ENCODE measurements around the gene ENG.
A peak's percentile ranks its signal among the peaks of the same experiment; 100 is the strongest.

The ENG gene

DNA sequence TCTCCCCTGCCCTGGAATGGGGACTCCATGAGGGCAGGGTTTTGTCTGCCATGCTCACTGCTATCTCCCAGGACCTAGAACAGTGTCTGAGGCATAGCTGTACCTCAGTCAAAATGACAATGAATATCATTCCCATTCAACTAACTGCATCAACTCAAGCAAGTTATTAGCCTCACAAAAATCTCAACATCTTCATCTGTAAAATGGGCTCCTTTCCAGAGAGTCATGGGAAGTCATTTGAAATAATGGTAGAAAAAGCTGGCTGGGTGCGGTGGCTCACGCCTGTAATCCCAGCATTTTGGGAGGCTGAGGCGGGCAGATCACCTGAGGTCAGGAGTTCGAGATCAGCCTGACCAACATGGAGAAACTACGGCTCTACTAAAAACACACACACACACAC is 85.4 kb downstream of the ENG start:
- H3K4me3 ChIP-seq (ENCODE audit: low read depth, low read length) = no peak overlapping the region
- TF ChIP-seq, protein P1, sequence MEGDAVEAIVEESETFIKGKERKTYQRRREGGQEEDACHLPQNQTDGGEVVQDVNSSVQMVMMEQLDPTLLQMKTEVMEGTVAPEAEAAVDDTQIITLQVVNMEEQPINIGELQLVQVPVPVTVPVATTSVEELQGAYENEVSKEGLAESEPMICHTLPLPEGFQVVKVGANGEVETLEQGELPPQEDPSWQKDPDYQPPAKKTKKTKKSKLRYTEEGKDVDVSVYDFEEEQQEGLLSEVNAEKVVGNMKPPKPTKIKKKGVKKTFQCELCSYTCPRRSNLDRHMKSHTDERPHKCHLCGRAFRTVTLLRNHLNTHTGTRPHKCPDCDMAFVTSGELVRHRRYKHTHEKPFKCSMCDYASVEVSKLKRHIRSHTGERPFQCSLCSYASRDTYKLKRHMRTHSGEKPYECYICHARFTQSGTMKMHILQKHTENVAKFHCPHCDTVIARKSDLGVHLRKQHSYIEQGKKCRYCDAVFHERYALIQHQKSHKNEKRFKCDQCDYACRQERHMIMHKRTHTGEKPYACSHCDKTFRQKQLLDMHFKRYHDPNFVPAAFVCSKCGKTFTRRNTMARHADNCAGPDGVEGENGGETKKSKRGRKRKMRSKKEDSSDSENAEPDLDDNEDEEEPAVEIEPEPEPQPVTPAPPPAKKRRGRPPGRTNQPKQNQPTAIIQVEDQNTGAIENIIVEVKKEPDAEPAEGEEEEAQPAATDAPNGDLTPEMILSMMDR (IDR thresholded peaks at IDR 0.05; ENCODE audit: low read depth, low read length) = no peak
- H3K27me3 ChIP-seq = no peaks in the 10 kb centered on the region
- H3K4me1 ChIP-seq = peaks cover 9% of the 10 kb centered on the region
- no peaks in the 10 kb centered on the region for H3K9me3 ChIP-seq
- no peak for DNase-seq
- H3K36me3 ChIP-seq = no peaks in the 10 kb centered on the region

DNA sequence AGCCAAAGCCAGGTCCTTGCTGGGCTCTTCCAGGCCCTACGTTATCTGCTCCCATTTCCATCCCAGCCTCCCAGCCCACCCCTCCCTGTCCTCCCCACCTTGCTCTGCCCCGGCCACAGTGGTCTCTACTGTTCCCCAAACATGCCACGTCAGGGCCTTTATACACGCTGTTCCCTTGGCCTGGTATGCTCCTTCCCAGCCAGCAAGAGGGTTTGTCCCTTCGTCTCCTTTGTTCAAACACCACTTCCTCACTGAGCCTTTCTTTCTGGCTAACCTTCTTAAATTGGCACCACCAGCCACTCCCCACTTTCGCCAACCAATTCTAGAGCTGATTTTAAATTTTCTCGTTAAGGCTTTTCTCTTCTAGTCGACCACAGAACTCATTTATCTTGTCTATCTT is 85.8 kb downstream of the ENG start:
- Histone ChIP-seq H3K4me3 (ENCODE audit: low read depth, low read length) (no peak overlapping the region), H3K4me1 (peaks cover 9% of the 10 kb centered on the region), H3K36me3 (no peaks in the 10 kb centered on the region), H3K9me3 (no peaks in the 10 kb centered on the region), H3K27me3 (no peaks in the 10 kb centered on the region)
- no peak for DNase-seq
- TF ChIP-seq, protein P1 (IDR thresholded peaks at IDR 0.05; ENCODE audit: low read depth, low read length) = no peak

DNA sequence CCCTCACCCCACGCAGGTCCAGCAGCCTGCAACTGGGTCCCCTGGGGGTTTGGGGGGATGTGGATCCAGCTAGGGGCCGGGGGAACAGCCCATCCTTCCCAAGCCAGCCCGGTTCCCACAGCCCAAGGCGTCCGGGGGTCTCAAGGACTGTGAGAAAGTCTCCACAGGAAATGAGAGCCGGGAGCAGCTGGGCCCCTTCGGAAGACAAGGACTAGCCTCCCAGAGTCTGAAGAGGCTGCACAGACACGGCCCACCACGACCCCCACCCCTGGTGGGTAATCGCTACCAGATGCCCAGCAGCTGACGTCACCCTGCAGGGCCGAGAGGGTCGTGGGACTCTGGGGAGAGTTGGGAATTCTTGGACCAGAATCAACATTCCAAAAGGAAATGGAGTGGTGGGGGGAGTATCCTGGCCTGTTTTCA is 86.5 kb downstream of the ENG start:
- peak; percentile 51 for DNase-seq
- Histone ChIP-seq H3K4me1 (peaks cover 9% of the 10 kb centered on the region), H3K36me3 (no peaks in the 10 kb centered on the region), H3K4me3 (ENCODE audit: low read depth, low read length) (no peak overlapping the region), H3K9me3 (no peaks in the 10 kb centered on the region), H3K27me3 (no peaks in the 10 kb centered on the region)
- TF ChIP-seq, protein P1 (IDR thresholded peaks at IDR 0.05; ENCODE audit: low read depth, low read length) = no peak

DNA sequence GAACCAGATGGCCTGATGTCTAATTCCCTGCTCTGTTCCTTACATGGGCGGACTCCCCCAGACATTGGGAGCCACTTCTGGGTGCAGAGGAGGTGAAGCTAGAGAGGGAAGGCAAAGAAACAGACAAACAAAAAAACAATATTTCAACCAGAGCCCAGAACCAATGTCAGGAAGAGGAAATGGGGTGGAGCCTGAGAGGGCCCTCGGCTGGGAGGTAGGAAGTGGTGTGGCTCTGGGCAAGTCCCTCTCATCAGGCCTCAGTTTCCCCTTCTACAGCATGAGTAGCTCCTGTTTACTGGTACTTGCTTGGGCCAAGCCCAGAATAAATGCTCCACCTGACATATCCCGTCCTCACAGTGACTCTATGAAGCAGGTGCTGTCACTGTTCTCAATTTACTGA is 87.0 kb downstream of the ENG start:
- Histone ChIP-seq H3K27me3 (no peaks in the 10 kb centered on the region), H3K4me1 (peaks cover 10% of the 10 kb centered on the region), H3K36me3 (no peaks in the 10 kb centered on the region), H3K4me3 (ENCODE audit: low read depth, low read length) (no peak overlapping the region), H3K9me3 (no peaks in the 10 kb centered on the region)
- DNase-seq = no peak
- TF ChIP-seq, protein P1 (IDR thresholded peaks at IDR 0.05; ENCODE audit: low read depth, low read length) = no peak

DNA sequence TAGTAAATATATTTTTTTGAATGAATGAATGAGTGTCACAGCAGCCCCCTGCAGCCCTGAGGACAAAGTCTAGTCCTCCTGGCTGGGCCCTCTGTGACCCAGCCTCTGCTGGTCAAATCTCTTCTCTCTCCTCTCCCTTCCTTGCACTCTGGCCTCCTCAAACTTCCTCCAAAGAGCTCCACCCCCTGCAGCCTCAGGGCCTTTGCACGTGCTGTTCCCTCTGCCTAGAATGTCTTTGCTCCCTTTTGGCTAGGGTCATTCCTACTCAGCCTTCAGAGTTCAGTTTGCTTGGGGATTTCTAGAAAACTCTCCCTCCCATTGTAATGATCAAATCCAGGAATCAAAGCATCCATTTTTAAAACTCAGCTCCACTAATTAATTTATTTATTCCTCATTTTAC is 89.0 kb downstream of the ENG start:
- Histone ChIP-seq H3K27me3 (no peaks in the 10 kb centered on the region), H3K36me3 (no peaks in the 10 kb centered on the region), H3K4me1 (peaks cover 18% of the 10 kb centered on the region), H3K9me3 (no peaks in the 10 kb centered on the region), H3K4me3 (ENCODE audit: low read depth, low read length) (no peak overlapping the region)
- no peak for DNase-seq
- TF ChIP-seq, protein P1 (IDR thresholded peaks at IDR 0.05; ENCODE audit: low read depth, low read length) = no peak
